HepG2 (cell line): ENCODE measurements around the gene HERC6. TPM values are rescaled to one million over a fixed set of nuclear protein-coding genes. Genes with fewer than 3 reads are reported as not detected.

Experiments used
- ATAC-seq: fragments of 200-7000 bp; cut with Tn5 transposase; 3 replicates; pipeline ENCODE4 v1.9.1; 2020; ENCODE audit warnings: mild to moderate bottlenecking, moderate library complexity
- BruUV-seq: library from RNA; stranded (reverse); fragments of 400-500 nt; replicated peaks from 2 replicates; lab custom pipeline; 2021; lab: Mats Ljungman, UMichigan
- CTCF ChIA-PET: fragments of 300-600 bp; formaldehyde crosslinking; extraction: SDS; loops from one replicate; lab custom pipeline; 2021; ENCODE audit warnings: low total read pairs, inconsistent platforms, low intra/inter-chr PET ratio; lab: Yijun Ruan, JAX
- POLR2A ChIA-PET: fragments of 350-600 bp; sonication (Branson Sonifier 250); formaldehyde crosslinking; loops from one replicate; lab custom pipeline; 2020; ENCODE audit warnings: antibody characterized with exemption, inconsistent platforms; lab: Yijun Ruan, JAX
- DNase-seq: peaks from one replicate; pipeline ENCODE4 v3.0.0-alpha.2; 2015; ENCODE audit warnings: low spot score
- FAIRE-seq: peaks from 3 replicates; lab custom pipeline; 2011; peaks lifted over from hg19 to GRCh38; lab: Jason Lieb, UNC
- H2AFZ ChIP-seq: one replicate; pipeline ENCODE4 v1.6.1; 2011; ENCODE audit warnings: low read length, inconsistent platforms
- H3K27ac ChIP-seq: fragments of 300-600 bp; 3 replicates; pipeline ENCODE4 v1.8.0; 2011; ENCODE audit warnings: mixed run types, mild to moderate bottlenecking, mixed read lengths, low read length, inconsistent platforms; ENCODE audit not compliant: insufficient read depth; ENCODE audit errors: extremely low read length
- H3K27me3 ChIP-seq, 2 experiments: fragments of 200-600 bp in 1 of 2; 2 replicates in 1 of 2; 3 replicates in 1 of 2; pipeline versions ENCODE4 v1.6.0 to v1.8.0; 2011; ENCODE audit warnings: low read length in 2 of 2, mild to moderate bottlenecking in 2 of 2, moderate library complexity in 2 of 2, inconsistent platforms in 1 of 2; ENCODE audit not compliant: insufficient read depth in 2 of 2, control insufficient read depth in 1 of 2
- H3K36me3 ChIP-seq, 2 experiments: fragments of 200-600 bp in 1 of 2; replicated peaks in 1 of 2; 2 replicates in 1 of 2; 3 replicates in 1 of 2; pipeline versions ENCODE4 v1.5.1 to v1.8.0; 2011; ENCODE audit warnings: low read length in 2 of 2, inconsistent platforms in 1 of 2; ENCODE audit not compliant: insufficient read depth in 2 of 2, control insufficient read depth in 1 of 2
- H3K4me1 ChIP-seq: 2 replicates; pipeline ENCODE4 v1.5.1; 2012; ENCODE audit warnings: low read length, inconsistent platforms; ENCODE audit not compliant: insufficient read depth
- H3K4me2 ChIP-seq: 2 replicates; pipeline ENCODE4 v1.6.0; 2011; ENCODE audit warnings: low read depth, low read length, inconsistent platforms
- H3K4me3 ChIP-seq, 3 experiments: fragments of 200-600 bp in 1 of 3; sonication (generic), shearing (Covaris generic) in 1 of 3; replicated peaks in 1 of 3; 2 replicates each; pipeline ENCODE4 v1.5.1; 2011 to 2016; ENCODE audit warnings: low read length in 3 of 3, inconsistent platforms in 2 of 3, low read depth in 2 of 3, mild to moderate bottlenecking in 2 of 3, control low read depth in 1 of 3, mixed read lengths in 1 of 3; ENCODE audit not compliant: insufficient read depth in 1 of 3
- H3K79me2 ChIP-seq: one replicate; pipeline ENCODE4 v1.6.1; 2011; ENCODE audit warnings: low read length, inconsistent platforms; ENCODE audit not compliant: insufficient read depth
- H3K9ac ChIP-seq: 2 replicates; pipeline ENCODE4 v1.6.0; 2011; ENCODE audit warnings: mild to moderate bottlenecking, low read depth, low read length, inconsistent platforms; ENCODE audit not compliant: insufficient read depth
- H3K9me3 ChIP-seq: 2 replicates; pipeline ENCODE4 v1.5.1; 2012; ENCODE audit warnings: mild to moderate bottlenecking, low read length
- H4K20me1 ChIP-seq: 2 replicates; pipeline ENCODE4 v1.6.0; 2011; ENCODE audit warnings: inconsistent platforms, mild to moderate bottlenecking, low read length, moderate library complexity; ENCODE audit not compliant: insufficient read depth
- CEBPB ChIP-seq: IDR thresholded peaks from 2 replicates; pipeline ENCODE4 v1.6.1; 2011; ENCODE audit warnings: low read depth, low read length, improper control_type of control experiment, borderline replicate concordance
- FOXO1 ChIP-seq: sonication (generic); formaldehyde crosslinking; IDR thresholded peaks from 2 replicates; pipeline ENCODE4 v1.4.0; 2020; ENCODE audit warnings: missing genetic modification reagents
- MXD4 ChIP-seq: IDR thresholded peaks from 2 replicates; pipeline ENCODE4 v1.6.1; 2016; ENCODE audit warnings: mild to moderate bottlenecking, missing biosample characterization, missing genetic modification reagents
- RFXAP ChIP-seq: sonication (generic); formaldehyde crosslinking; IDR thresholded peaks from 2 replicates; pipeline ENCODE4 v1.4.0; 2020; ENCODE audit warnings: missing genetic modification reagents, borderline replicate concordance
- ZNF350 ChIP-seq: sonication (generic); formaldehyde crosslinking; IDR thresholded peaks from 2 replicates; pipeline ENCODE4 v1.4.0; 2020; ENCODE audit warnings: mild to moderate bottlenecking, low read depth, missing genetic modification reagents, borderline replicate concordance
- ZNF577 ChIP-seq: sonication (generic); formaldehyde crosslinking; IDR thresholded peaks from 2 replicates; pipeline ENCODE4 v1.4.0; 2020; ENCODE audit warnings: mild to moderate bottlenecking, low read depth, missing genetic modification reagents, borderline replicate concordance
- ZNF800 ChIP-seq: sonication (generic); formaldehyde crosslinking; IDR thresholded peaks from 2 replicates; pipeline ENCODE4 v1.4.0; 2020; ENCODE audit warnings: missing genetic modification reagents
- WGBS: methylation state at CpG from one replicate; pipeline ENCODE4 v1.1.6; 2017; ENCODE audit warnings: low lambda C conversion rate; 5-methylcytosine and 5-hydroxymethylcytosine counted together
- in situ Hi-C: cut with HindIII; loops from 2 replicates; pipeline ENCODE4 v1.10.0; 2017; ENCODE audit warnings: low pct_unique_long_range_greater_than_20kb; ENCODE audit not compliant: extremely low pct_ligation_motif_present
- intact Hi-C: fragments of 100-400 bp; cut with micrococcal nuclease; formaldehyde crosslinking; loops from one replicate; pipeline ENCODE4 v1.10.0; 2022; ENCODE audit not compliant: unreplicated experiment
- polyA plus RNA-seq, 8 experiments: library from polyadenylated mRNA; depleted of rRNA in 3 of 8; stranded (reverse) in 7 of 8; unstranded in 1 of 8; fragments of >200 nt; fragmentation: Illumina TruSeq in 4 of 8; extraction: Trizol in 4 of 8; gene quantifications; 2 replicates each; pipeline versions ENCODE4 v1.2.1 to v1.2.3, GENCODE V29; 2011 to 2016; ENCODE audit warnings: low read depth in 4 of 8, missing spikeins in 1 of 8, mixed read lengths in 1 of 8; ENCODE audit not compliant: insufficient read depth in 1 of 8
- total RNA-seq, 5 experiments: library from RNA; depleted of rRNA; stranded (reverse); fragments of >200 nt; fragmentation: Illumina TruSeq; extraction: Trizol; gene quantifications; 2 replicates each; pipeline ENCODE4 v1.2.3, GENCODE V29; 2016; ENCODE audit warnings: low read depth in 1 of 5
- TF ChIP-seq, protein P1 (sequence below): sonication (generic); formaldehyde crosslinking; IDR thresholded peaks from 2 replicates; pipeline ENCODE4 v1.4.0; 2020; ENCODE audit warnings: missing genetic modification reagents, borderline replicate concordance

HERC6 gene
- total and polyA plus RNA-seq, 2 of the 13 experiments (the other 11 are each of a cell fraction or from before 2014, with no cell fraction given), result 0.50 to 2.0 TPM

DNA sequence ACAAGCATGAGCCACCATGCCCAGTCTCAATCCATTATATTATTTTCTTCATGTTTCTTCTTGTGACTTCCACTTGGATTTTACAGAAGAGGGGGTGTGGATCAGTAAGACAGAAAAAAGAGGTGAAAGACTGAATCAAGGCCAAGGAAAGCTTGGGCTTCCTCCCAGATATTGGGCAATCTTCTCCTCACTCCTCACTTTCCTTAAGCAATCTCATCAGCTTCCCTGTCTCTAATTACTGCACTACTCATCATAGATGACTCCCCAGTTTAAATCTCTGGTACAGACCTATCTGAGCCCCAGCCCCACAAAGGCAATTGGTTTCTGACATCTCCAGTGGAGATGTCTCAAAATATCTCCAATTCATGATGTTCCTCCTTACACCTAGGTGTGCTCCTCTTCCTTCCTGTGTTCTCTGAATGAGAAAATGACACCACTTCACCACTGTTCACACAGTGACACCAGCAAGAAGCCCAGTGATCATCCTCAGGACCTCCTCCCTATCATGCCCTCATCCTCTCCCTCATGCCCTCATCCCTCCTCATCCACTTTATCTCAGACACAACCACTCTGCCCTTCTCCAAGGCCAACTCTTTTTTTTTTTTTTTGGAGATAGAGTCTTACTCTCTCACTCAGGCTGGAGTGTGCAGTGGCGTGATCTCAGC, 44.8 kb upstream of the HERC6 start:
- Histone ChIP-seq H3K27ac (no peak overlapping the region), H3K9ac (no peak overlapping the region), H3K79me2 (no peaks in the 10 kb centered on the region), H3K4me3 (no peak overlapping the region), H3K4me2 (no peak overlapping the region), H2AFZ (no peak overlapping the region), H3K4me1 (peaks cover 12% of the 10 kb centered on the region), H3K9me3 (no peaks in the 10 kb centered on the region), H3K36me3 (no peaks in the 10 kb centered on the region), H3K27me3 (peaks cover 0 to 1% of the 10 kb centered on the region in 2 experiments; a peak in 2 of 5 replicates), H4K20me1 (no peaks in the 10 kb centered on the region)
- 40% methylated on average over 1 of the region's 1 CpG for WGBS
- ATAC-seq (no peak), DNase-seq (no peak), FAIRE-seq (no peak)
- ChIA-PET CTCF (no interaction called here), POLR2A (no interaction called here)
- intact Hi-C loops, result no loop called here
- BruUV-seq, result no TSS peak
- no peak for TF ChIP-seq ZNF350
- TF ChIP-seq ZNF800 (CRISPR knock-in tag), result no peak
- TF ChIP-seq CEBPB, result peak; percentile 19; the same call in 1 of the 2 replicates
- TF ChIP-seq MXD4 (CRISPR knock-in tag), result no peak
- no peak for TF ChIP-seq ZNF577
- no peak for TF ChIP-seq FOXO1 (CRISPR knock-in tag)
- TF ChIP-seq, protein P1, sequence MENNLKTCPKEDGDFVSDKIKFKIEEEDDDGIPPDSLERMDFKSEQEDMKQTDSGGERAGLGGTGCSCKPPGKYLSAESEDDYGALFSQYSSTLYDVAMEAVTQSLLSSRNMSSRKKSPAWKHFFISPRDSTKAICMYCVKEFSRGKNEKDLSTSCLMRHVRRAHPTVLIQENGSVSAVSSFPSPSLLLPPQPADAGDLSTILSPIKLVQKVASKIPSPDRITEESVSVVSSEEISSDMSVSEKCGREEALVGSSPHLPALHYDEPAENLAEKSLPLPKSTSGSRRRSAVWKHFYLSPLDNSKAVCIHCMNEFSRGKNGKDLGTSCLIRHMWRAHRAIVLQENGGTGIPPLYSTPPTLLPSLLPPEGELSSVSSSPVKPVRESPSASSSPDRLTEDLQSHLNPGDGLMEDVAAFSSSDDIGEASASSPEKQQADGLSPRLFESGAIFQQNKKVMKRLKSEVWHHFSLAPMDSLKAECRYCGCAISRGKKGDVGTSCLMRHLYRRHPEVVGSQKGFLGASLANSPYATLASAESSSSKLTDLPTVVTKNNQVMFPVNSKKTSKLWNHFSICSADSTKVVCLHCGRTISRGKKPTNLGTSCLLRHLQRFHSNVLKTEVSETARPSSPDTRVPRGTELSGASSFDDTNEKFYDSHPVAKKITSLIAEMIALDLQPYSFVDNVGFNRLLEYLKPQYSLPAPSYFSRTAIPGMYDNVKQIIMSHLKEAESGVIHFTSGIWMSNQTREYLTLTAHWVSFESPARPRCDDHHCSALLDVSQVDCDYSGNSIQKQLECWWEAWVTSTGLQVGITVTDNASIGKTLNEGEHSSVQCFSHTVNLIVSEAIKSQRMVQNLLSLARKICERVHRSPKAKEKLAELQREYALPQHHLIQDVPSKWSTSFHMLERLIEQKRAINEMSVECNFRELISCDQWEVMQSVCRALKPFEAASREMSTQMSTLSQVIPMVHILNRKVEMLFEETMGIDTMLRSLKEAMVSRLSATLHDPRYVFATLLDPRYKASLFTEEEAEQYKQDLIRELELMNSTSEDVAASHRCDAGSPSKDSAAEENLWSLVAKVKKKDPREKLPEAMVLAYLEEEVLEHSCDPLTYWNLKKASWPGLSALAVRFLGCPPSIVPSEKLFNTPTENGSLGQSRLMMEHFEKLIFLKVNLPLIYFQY (CRISPR knock-in tag), result no peak
- TF ChIP-seq RFXAP, result no peak
- TF ChIP-seq, all 625 proteins: peak for 1
- in situ Hi-C loops, result no loop called here
